Peyer's patch (tissue), 4 donors: Measurements from ENCODE around the gene ASXL2.

ENCODE experiments used
- CTCF ChIP-seq, 6 experiments: fragments of 450-650 bp in 4 of 6; fragments of 200-600 bp in 2 of 6; sonication (generic) in 1 of 6; IDR thresholded peaks; one replicate each; pipeline ENCODE4 v1.5.1; 2017 to 2019; ENCODE audit warnings: antibody characterized with exemption in 6 of 6, mild to moderate bottlenecking in 3 of 6, moderate library complexity in 1 of 6
- POLR2A ChIP-seq, 2 donors: fragments of 450-650 bp; IDR thresholded peaks; one replicate each; pipeline ENCODE4 v1.5.1; 2017; ENCODE audit warnings: antibody characterized with exemption in 2 of 2, mild to moderate bottlenecking in 2 of 2, moderate library complexity in 2 of 2

GRCh38 chr2:25879133-25879730, 945 bp upstream of the ASXL2 start:
- TF ChIP-seq CTCF (IDR thresholded peaks at IDR 0.05): no peak
- no peak for TF ChIP-seq POLR2A (IDR thresholded peaks at IDR 0.05)
